Measurements from ENCODE around the gene TUSC2. TPM values are rescaled to one million over a fixed set of nuclear protein-coding genes. Genes with fewer than 3 reads are reported as not detected.

Gene TUSC2
- total and polyA plus RNA-seq, 2 of the 13 experiments (the other 11 are each of a cell fraction or from before 2014, with no cell fraction given): 36.7 to 39.1 TPM

- TF ChIP-seq U2AF2 (IDR thresholded peaks at IDR 0.05; ENCODE audit: low read depth, low read length) (no peak), IKZF4 (CRISPR knock-in tag; IDR thresholded peaks at IDR 0.05; ENCODE audit: borderline replicate concordance, low read depth, not compliant biosample characterization) (peak; percentile 60), ZNF841 (CRISPR knock-in tag; IDR thresholded peaks at IDR 0.05; ENCODE audit: borderline replicate concordance) (no peak), ZNF616 (CRISPR knock-in tag; IDR thresholded peaks at IDR 0.05; ENCODE audit: low read depth) (no peak), ZHX1 (CRISPR knock-in tag; IDR thresholded peaks at IDR 0.05; ENCODE audit: low read depth) (no peak), ZNF652 (CRISPR knock-in tag; IDR thresholded peaks at IDR 0.05; ENCODE audit: borderline replicate concordance, low read depth) (no peak), PTBP1 (IDR thresholded peaks at IDR 0.05; ENCODE audit: low read depth, low read length, poor library complexity, severe bottlenecking) (no peak), ZBTB26 (CRISPR knock-in tag; IDR thresholded peaks at IDR 0.05; ENCODE audit: borderline replicate concordance) (no peak), FOXM1 (CRISPR knock-in tag; IDR thresholded peaks at IDR 0.05) (no peak), ZSCAN31 (CRISPR knock-in tag; IDR thresholded peaks at IDR 0.05; ENCODE audit: low read depth) (0 out of 2 replicates have a peak, but pooled peaks have one; percentile 49), SYNCRIP (IDR thresholded peaks at IDR 0.05; ENCODE audit: insufficient read depth, low read depth, low read length) (no peak), ZNF839 (CRISPR knock-in tag; IDR thresholded peaks at IDR 0.05; ENCODE audit: borderline replicate concordance) (no peak), ZNF782 (CRISPR knock-in tag; IDR thresholded peaks at IDR 0.05; ENCODE audit: borderline replicate concordance) (peak; percentile 85; the same call in 1 of the 2 replicates), DMTF1 (CRISPR knock-in tag; IDR thresholded peaks at IDR 0.05) (no peak), SAFB2 (CRISPR knock-in tag; IDR thresholded peaks at IDR 0.05; ENCODE audit: borderline replicate concordance, low read depth) (0 out of 2 replicates have a peak, but pooled peaks have one; percentile 53), MAX (IDR thresholded peaks at IDR 0.05) (peak; percentile 66), ZZZ3 (CRISPR knock-in tag; IDR thresholded peaks at IDR 0.05; ENCODE audit: borderline replicate concordance) (no peak), TMF1 (CRISPR knock-in tag; IDR thresholded peaks at IDR 0.05; ENCODE audit: low read depth) (peak; percentile 57; the same call in 1 of the 2 replicates), ZSCAN9 (CRISPR knock-in tag; IDR thresholded peaks at IDR 0.05; ENCODE audit: borderline replicate concordance) (no peak)
Measured at GRCh38 chr3:50327943-50328691, at the start of gene TUSC2 (continued).

Measured in HepG2 (cell line).